Neuronal stem cell (in vitro differentiated cells): ENCODE measurements around the gene EIF3F.

ENCODE experiments used
- DNase-seq: peaks from one replicate; pipeline ENCODE4 v3.0.0-alpha.2; 2013; ENCODE audit warnings: low spot score
- H2AFZ ChIP-seq: one replicate; pipeline ENCODE4 v1.6.1; 2013; ENCODE audit warnings: mild to moderate bottlenecking, low read length, inconsistent platforms
- H2AK5ac ChIP-seq: 2 replicates; pipeline ENCODE4 v1.6.1; 2013; ENCODE audit warnings: low read depth, mild to moderate bottlenecking, inconsistent platforms, low read length, moderate library complexity, mixed read lengths
- H2BK120ac ChIP-seq: 2 replicates; pipeline ENCODE4 v1.6.1; 2013; ENCODE audit warnings: low read depth, mild to moderate bottlenecking, inconsistent platforms, low read length, moderate library complexity, mixed read lengths
- H2BK12ac ChIP-seq: one replicate; pipeline ENCODE4 v1.6.1; 2013; ENCODE audit warnings: low read length, inconsistent platforms
- H2BK15ac ChIP-seq: 2 replicates; pipeline ENCODE4 v1.6.1; 2013; ENCODE audit warnings: mild to moderate bottlenecking, low read length, inconsistent platforms, mixed read lengths
- H2BK5ac ChIP-seq: one replicate; pipeline ENCODE4 v1.6.1; 2013; ENCODE audit warnings: inconsistent platforms, mild to moderate bottlenecking, low read length, moderate library complexity
- H3K14ac ChIP-seq: one replicate; pipeline ENCODE4 v1.6.1; 2013; ENCODE audit warnings: low read length, inconsistent platforms
- H3K18ac ChIP-seq: 2 replicates; pipeline ENCODE4 v1.6.1; 2013; ENCODE audit warnings: low read length, inconsistent platforms
- H3K23ac ChIP-seq: 2 replicates; pipeline ENCODE4 v1.6.1; 2013; ENCODE audit warnings: low read depth, mild to moderate bottlenecking, mixed read lengths, low read length, inconsistent platforms; ENCODE audit not compliant: poor library complexity
- H3K27ac ChIP-seq: replicated peaks from 3 replicates; pipeline ENCODE4 v1.5.1; 2013; ENCODE audit warnings: low read length, inconsistent platforms
- H3K27me3 ChIP-seq, 3 experiments: 2 replicates each; pipeline ENCODE4 v1.6.1; 2013; ENCODE audit warnings: low read length in 3 of 3, mild to moderate bottlenecking in 2 of 3, inconsistent platforms in 1 of 3, low read depth in 1 of 3, mixed read lengths in 1 of 3, moderate library complexity in 1 of 3; ENCODE audit not compliant: control insufficient read depth in 3 of 3, insufficient read depth in 3 of 3
- H3K36me3 ChIP-seq, 2 donors: replicated peaks in 1 of 2; 2 replicates each; pipeline ENCODE4 v1.6.1; 2013; ENCODE audit warnings: low read length in 2 of 2; ENCODE audit not compliant: control insufficient read depth in 2 of 2, insufficient read depth in 2 of 2
- H3K4ac ChIP-seq: 2 replicates; pipeline ENCODE4 v1.6.1; 2013; ENCODE audit warnings: inconsistent platforms, mild to moderate bottlenecking, low read length, moderate library complexity
- H3K4me1 ChIP-seq, 2 donors: 1 replicate in 1 of 2; 2 replicates in 1 of 2; pipeline ENCODE4 v1.6.1; 2013; ENCODE audit warnings: low read length in 2 of 2, low read depth in 1 of 2; ENCODE audit not compliant: control insufficient read depth in 2 of 2, insufficient read depth in 1 of 2
- H3K4me2 ChIP-seq: one replicate; pipeline ENCODE4 v1.6.1; 2013; ENCODE audit warnings: mild to moderate bottlenecking, low read length, inconsistent platforms; ENCODE audit not compliant: insufficient read depth, poor library complexity, severe bottlenecking
- H3K4me3 ChIP-seq, 2 donors: 2 replicates each; pipeline ENCODE4 v1.5.1; 2013; ENCODE audit warnings: low read length in 2 of 2, mild to moderate bottlenecking in 2 of 2, inconsistent platforms in 1 of 2, moderate library complexity in 1 of 2
- H3K79me1 ChIP-seq: one replicate; pipeline ENCODE4 v1.6.1; 2013; ENCODE audit warnings: low read depth, mild to moderate bottlenecking, inconsistent platforms, low read length, moderate library complexity
- H3K9ac ChIP-seq: one replicate; pipeline ENCODE4 v1.6.1; 2013; ENCODE audit warnings: mild to moderate bottlenecking, low read depth, low read length, inconsistent platforms; ENCODE audit not compliant: poor library complexity
- H3K9me3 ChIP-seq, 2 donors: replicated peaks in 1 of 2; 2 replicates each; pipeline versions ENCODE3 to v1.6.1; 2013; ENCODE audit warnings: low read length in 2 of 2, mild to moderate bottlenecking in 2 of 2, inconsistent platforms in 1 of 2, low read depth in 1 of 2, mixed read lengths in 1 of 2, moderate library complexity in 1 of 2; ENCODE audit not compliant: control insufficient read depth in 2 of 2, insufficient read depth in 1 of 2
- H4K8ac ChIP-seq: one replicate; pipeline ENCODE4 v1.6.1; 2013; ENCODE audit warnings: low read depth, mild to moderate bottlenecking, inconsistent platforms, low read length, moderate library complexity
- H4K91ac ChIP-seq: one replicate; pipeline ENCODE4 v1.6.1; 2013; ENCODE audit warnings: low read length, low read depth, mild to moderate bottlenecking, inconsistent platforms; ENCODE audit not compliant: poor library complexity
- WGBS, 2 donors: extraction: QIAGEN DNeasy Blood & Tissue Kit; methylation state at CpG; one replicate each; pipeline ENCODE4 v1.1.7; 2013; ENCODE audit warnings: missing lambda C conversion rate in 2 of 2, mixed read lengths in 1 of 2; ENCODE audit not compliant: insufficient read length in 2 of 2, insufficient replicate concordance in 1 of 2; ENCODE audit errors: extremely low coverage in 2 of 2; 5-methylcytosine and 5-hydroxymethylcytosine counted together

EIF3F gene

GRCh38 chr11:8034604-8035190 lies 47.6 kb downstream of the EIF3F start:
- H2BK5ac ChIP-seq = no peak overlapping the region
- H2AK5ac ChIP-seq = no peak overlapping the region
- peaks cover 12 to 24% of the 10 kb centered on the region in 2 donors for H3K4me1 ChIP-seq
- H3K27ac ChIP-seq = no peak overlapping the region
- no peak overlapping the region for H2BK12ac ChIP-seq
- no peaks in the 10 kb centered on the region for H3K9me3 ChIP-seq
- peaks cover 0 to 46% (median 0%) of the 10 kb centered on the region in 3 experiments for H3K27me3 ChIP-seq
- no peak overlapping the region for H2AFZ ChIP-seq
- no peak for DNase-seq
- no peaks in the 10 kb centered on the region for H3K36me3 ChIP-seq
- no peak overlapping the region for H3K4me2 ChIP-seq
- peaks cover 3% of the 10 kb centered on the region for H3K79me1 ChIP-seq
- H3K9ac ChIP-seq = no peak overlapping the region
- H4K8ac ChIP-seq = no peak overlapping the region
- no peak overlapping the region for H3K4me3 ChIP-seq
- no peak overlapping the region for H3K14ac ChIP-seq
- no peak overlapping the region for H3K23ac ChIP-seq
- no peak overlapping the region for H2BK15ac ChIP-seq
- no peak overlapping the region for H3K18ac ChIP-seq
- H3K4ac ChIP-seq = no peak overlapping the region
- H2BK120ac ChIP-seq = no peak overlapping the region
- no peak overlapping the region for H4K91ac ChIP-seq
- WGBS, 2 donors = no CpG with 5 or more reads among the region's 5 CpGs

- DNase-seq = no peak
- Histone ChIP-seq H3K9ac (peak overlapping the region; percentile 24), H4K8ac (no peak overlapping the region), H3K4me3 (no peak overlapping the region), H3K4ac (no peak overlapping the region), H3K9me3 (no peaks in the 10 kb centered on the region), H3K4me2 (no peak overlapping the region), H3K36me3 (no peaks in the 10 kb centered on the region), H2BK5ac (no peak overlapping the region), H2BK12ac (no peak overlapping the region), H3K14ac (peak overlapping the region; percentile 58), H3K27me3 (peaks cover 0 to 40% (median 0%) of the 10 kb centered on the region in 3 experiments), H3K23ac (no peak overlapping the region), H4K91ac (peak overlapping the region; percentile 9), H3K27ac (no peak overlapping the region), H3K4me1 (peaks cover 12 to 24% of the 10 kb centered on the region in 2 donors), H2AK5ac (peak overlapping the region; percentile 37), H2BK120ac (no peak overlapping the region), H2AFZ (peak overlapping the region; percentile 31), H3K18ac (peak overlapping the region; percentile 44), H2BK15ac (peak overlapping the region; percentile 30), H3K79me1 (peaks cover 3% of the 10 kb centered on the region)
- no CpG with 5 or more reads among the region's 11 CpGs for WGBS, 2 donors
These were observed 48.2 kb downstream of the EIF3F start for GRCh38 chr11:8035200-8035855.

- Histone ChIP-seq H2BK15ac (peak overlapping the region; percentile 30), H3K9me3 (no peaks in the 10 kb centered on the region), H3K79me1 (peaks cover 3% of the 10 kb centered on the region), H3K4me3 (no peak overlapping the region), H2BK12ac (no peak overlapping the region), H2AFZ (no peak overlapping the region), H4K91ac (peak overlapping the region; percentile 9), H3K9ac (no peak overlapping the region), H4K8ac (no peak overlapping the region), H2BK120ac (no peak overlapping the region), H2BK5ac (no peak overlapping the region), H3K4me2 (no peak overlapping the region), H3K4ac (no peak overlapping the region), H2AK5ac (peak overlapping the region; percentile 27), H3K4me1 (peaks cover 12 to 24% of the 10 kb centered on the region in 2 donors), H3K27ac (no peak overlapping the region), H3K14ac (no peak overlapping the region), H3K36me3 (no peaks in the 10 kb centered on the region), H3K23ac (peak overlapping the region; percentile 66), H3K27me3 (peaks cover 0 to 31% (median 0%) of the 10 kb centered on the region in 3 experiments), H3K18ac (peak overlapping the region; percentile 34)
- WGBS, 2 donors = no CpG with 5 or more reads among the region's 5 CpGs
- no peak for DNase-seq
These were observed 49.1 kb downstream of the EIF3F start for GRCh38 chr11:8036002-8036802.

GRCh38 chr11:8036986-8037385 lies 49.8 kb downstream of the EIF3F start:
- Histone ChIP-seq H3K9me3 (no peaks in the 10 kb centered on the region), H2AFZ (no peak overlapping the region), H3K27ac (no peak overlapping the region), H2AK5ac (no peak overlapping the region), H3K4me1 (peaks cover 12 to 24% of the 10 kb centered on the region in 2 donors), H3K36me3 (no peaks in the 10 kb centered on the region), H4K8ac (no peak overlapping the region), H3K14ac (no peak overlapping the region), H3K23ac (no peak overlapping the region), H3K4me2 (no peak overlapping the region), H2BK120ac (no peak overlapping the region), H3K9ac (no peak overlapping the region), H2BK12ac (no peak overlapping the region), H2BK15ac (no peak overlapping the region), H2BK5ac (no peak overlapping the region), H3K18ac (no peak overlapping the region), H3K79me1 (peaks cover 3% of the 10 kb centered on the region), H3K4ac (no peak overlapping the region), H3K4me3 (no peak overlapping the region), H4K91ac (no peak overlapping the region), H3K27me3 (peaks cover 0 to 23% (median 0%) of the 10 kb centered on the region in 3 experiments)
- no CpG with 5 or more reads among the region's 5 CpGs for WGBS, 2 donors
- no peak for DNase-seq
